ENCODE measurements around the gene SMIM5.

SMIM5 gene

DNA sequence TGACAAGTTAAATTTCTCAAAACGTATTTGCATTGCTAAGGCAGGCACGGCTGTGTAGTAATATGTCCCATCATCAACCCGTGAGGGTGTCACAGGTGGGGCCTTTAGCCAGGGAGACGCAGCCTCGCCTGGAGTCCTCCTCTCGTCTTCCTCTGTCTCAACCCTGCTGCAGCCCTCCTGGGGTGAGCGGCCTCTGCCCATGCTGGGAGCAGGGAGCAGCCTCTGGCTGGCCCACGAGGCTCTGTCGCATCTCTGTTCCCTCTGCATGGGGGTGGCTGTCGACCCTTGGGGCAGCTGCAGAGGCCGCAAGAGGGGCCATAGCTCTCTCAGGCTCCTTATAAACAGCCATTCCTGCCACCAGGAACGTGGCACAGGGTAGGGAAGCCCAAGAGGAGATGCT lies 806 bp upstream of the SMIM5 start:
- no peak overlapping the region for H3K27ac ChIP-seq (ENCODE audit: poor library complexity, severe bottlenecking)
- H3K27me3 ChIP-seq (ENCODE audit: insufficient read depth, poor library complexity, severe bottlenecking) = no peaks in the 10 kb centered on the region
- no peaks in the 10 kb centered on the region for H3K9me3 ChIP-seq (ENCODE audit: severe bottlenecking)
- peaks cover 13% of the 10 kb centered on the region; the same call in 1 of the 2 replicates for H3K36me3 ChIP-seq (ENCODE audit: low read depth)
- no peak overlapping the region for H3K4me3 ChIP-seq (ENCODE audit: severe bottlenecking)
- H3K4me1 ChIP-seq (ENCODE audit: insufficient read depth, poor library complexity, severe bottlenecking) = peaks cover 3% of the 10 kb centered on the region
- TF ChIP-seq, protein P1, sequence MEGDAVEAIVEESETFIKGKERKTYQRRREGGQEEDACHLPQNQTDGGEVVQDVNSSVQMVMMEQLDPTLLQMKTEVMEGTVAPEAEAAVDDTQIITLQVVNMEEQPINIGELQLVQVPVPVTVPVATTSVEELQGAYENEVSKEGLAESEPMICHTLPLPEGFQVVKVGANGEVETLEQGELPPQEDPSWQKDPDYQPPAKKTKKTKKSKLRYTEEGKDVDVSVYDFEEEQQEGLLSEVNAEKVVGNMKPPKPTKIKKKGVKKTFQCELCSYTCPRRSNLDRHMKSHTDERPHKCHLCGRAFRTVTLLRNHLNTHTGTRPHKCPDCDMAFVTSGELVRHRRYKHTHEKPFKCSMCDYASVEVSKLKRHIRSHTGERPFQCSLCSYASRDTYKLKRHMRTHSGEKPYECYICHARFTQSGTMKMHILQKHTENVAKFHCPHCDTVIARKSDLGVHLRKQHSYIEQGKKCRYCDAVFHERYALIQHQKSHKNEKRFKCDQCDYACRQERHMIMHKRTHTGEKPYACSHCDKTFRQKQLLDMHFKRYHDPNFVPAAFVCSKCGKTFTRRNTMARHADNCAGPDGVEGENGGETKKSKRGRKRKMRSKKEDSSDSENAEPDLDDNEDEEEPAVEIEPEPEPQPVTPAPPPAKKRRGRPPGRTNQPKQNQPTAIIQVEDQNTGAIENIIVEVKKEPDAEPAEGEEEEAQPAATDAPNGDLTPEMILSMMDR (IDR thresholded peaks at IDR 0.05; ENCODE audit: poor library complexity, severe bottlenecking) = no peak
- ATAC-seq (ENCODE audit: low read depth) (no peak), DNase-seq (ENCODE audit: low spot score) (no peak)

DNA sequence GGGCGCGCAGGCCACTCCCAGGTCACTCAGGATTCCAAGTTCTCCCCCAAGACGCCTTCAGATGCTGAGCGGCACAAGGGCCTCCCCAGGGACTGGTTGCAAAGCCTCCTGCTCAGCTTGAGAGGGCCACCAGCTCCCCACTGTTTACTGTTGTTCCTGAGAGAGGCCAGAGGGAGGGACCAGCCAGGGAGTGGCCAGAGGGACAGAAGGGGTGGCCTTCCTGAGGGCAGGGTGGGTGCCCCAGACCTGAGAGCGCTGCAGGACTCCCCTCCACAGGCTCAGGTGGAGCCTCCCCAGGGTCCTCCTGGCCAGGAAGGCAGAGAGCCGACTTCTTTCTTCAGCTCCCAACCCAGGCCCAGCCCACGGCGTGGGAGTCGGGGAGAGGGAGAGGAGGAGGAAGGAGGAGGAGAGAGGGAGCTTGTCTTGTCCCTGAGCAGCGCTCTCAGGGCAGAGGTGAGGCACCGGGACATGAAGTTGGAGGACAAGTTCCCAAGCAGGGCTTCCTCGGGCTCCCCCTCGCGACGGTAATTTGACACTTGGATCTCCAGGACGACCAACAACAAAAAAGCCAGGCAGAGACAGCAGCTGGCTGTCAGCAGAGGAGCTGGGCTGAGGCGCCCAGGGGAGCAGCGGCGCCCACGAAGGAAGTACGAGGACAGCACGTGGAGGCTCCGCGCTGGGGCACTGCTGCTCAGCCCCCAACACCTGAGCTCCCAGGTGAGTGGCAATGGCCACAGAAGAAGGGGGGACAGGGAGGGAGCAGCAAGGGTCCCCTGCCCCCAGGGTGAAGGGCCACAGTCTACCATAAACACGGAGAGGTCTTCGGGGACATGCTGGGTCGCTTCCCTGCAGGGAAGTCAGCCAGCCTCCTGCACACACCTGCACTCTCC lies 497 bp downstream of the SMIM5 start:
- DNase-seq (ENCODE audit: low spot score) = no peak
- no peaks in the 10 kb centered on the region for H3K27me3 ChIP-seq (ENCODE audit: insufficient read depth, poor library complexity, severe bottlenecking)
- TF ChIP-seq, protein P1 (IDR thresholded peaks at IDR 0.05; ENCODE audit: poor library complexity, severe bottlenecking) = peak; percentile 59
- H3K27ac ChIP-seq (ENCODE audit: poor library complexity, severe bottlenecking) = peak overlapping the region; percentile 34
- no peak overlapping the region for H3K4me3 ChIP-seq (ENCODE audit: severe bottlenecking)
- peaks cover 21% of the 10 kb centered on the region; the same call in 1 of the 2 replicates for H3K36me3 ChIP-seq (ENCODE audit: low read depth)
- peak; percentile 83 for ATAC-seq (ENCODE audit: low read depth)
- peaks cover 3% of the 10 kb centered on the region for H3K4me1 ChIP-seq (ENCODE audit: insufficient read depth, poor library complexity, severe bottlenecking)
- no peaks in the 10 kb centered on the region for H3K9me3 ChIP-seq (ENCODE audit: severe bottlenecking)

DNA sequence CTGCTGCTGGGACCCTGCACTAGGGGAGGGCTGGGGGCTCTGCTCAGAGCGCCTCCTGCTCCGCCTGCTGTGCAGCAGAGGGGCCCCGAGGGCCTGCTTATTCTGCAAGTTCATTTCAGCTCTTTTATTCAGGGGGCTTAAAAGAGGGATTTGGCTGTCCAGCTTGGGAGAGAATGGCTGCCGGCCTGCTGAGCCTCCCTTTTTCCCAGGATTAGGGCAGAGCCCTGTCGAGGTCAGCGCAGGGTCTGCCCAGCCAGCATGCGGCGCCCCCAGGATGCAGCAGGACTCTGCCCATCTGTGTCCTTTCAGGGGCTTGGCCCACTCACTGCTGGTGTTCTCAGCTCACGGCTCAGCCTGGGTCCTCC lies 1.1 kb downstream of the SMIM5 start:
- DNase-seq (ENCODE audit: low spot score) = no peak
- Histone ChIP-seq H3K27me3 (ENCODE audit: insufficient read depth, poor library complexity, severe bottlenecking) (no peaks in the 10 kb centered on the region), H3K36me3 (ENCODE audit: low read depth) (peaks cover 24% of the 10 kb centered on the region; the same call in 1 of the 2 replicates), H3K4me1 (ENCODE audit: insufficient read depth, poor library complexity, severe bottlenecking) (peaks cover 3% of the 10 kb centered on the region), H3K9me3 (ENCODE audit: severe bottlenecking) (no peaks in the 10 kb centered on the region), H3K27ac (ENCODE audit: poor library complexity, severe bottlenecking) (no peak overlapping the region), H3K4me3 (ENCODE audit: severe bottlenecking) (no peak overlapping the region)
- TF ChIP-seq, protein P1 (IDR thresholded peaks at IDR 0.05; ENCODE audit: poor library complexity, severe bottlenecking) = no peak
- no peak for ATAC-seq (ENCODE audit: low read depth)

DNA sequence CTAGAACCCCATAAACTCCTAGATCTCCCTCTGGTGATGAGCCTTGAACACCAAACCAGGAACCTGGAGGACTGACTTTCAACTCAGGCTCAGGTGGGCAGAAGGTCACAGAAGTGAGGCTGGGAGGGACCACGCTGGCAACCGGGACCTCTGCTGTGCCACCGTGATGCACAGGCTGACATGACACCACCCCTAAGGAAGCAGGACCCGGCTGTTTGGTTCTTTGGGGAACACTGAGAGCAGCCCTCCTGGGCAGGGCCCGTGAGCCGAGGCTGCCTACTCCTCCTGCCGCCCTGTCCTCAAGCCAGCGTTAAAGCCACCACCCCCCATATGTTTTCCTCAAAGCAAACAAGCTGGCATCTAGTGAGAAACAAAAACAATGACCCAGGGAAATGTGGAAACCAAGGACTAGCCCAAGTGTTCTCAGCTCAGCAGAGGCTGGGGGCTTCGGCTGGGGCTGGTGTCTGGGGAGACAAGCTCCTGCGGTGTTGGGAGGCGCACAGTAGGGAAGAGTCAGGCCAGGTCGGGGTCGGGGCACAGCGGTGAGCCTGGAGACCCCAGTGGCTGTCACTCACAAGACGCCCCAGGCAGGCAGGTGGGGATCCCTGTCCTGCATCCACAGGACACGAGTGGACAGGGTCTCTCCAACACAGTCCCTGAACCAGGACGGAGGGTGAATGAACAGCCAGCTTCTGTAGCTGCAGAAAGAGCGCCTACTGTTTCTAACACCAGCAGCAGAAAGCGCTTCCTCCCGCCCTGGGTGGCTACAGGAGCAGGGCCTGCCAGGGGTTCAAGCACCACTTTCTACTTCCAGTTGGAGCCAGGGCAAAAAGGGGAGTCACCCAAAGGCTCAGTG lies 1.7 kb downstream of the SMIM5 start:
- H3K4me1 ChIP-seq (ENCODE audit: insufficient read depth, poor library complexity, severe bottlenecking) = peaks cover 3% of the 10 kb centered on the region
- no peak for ATAC-seq (ENCODE audit: low read depth)

More for the DNA sequence above, 1.7 kb downstream of the SMIM5 start:
- Histone ChIP-seq H3K4me3 (ENCODE audit: severe bottlenecking) (no peak overlapping the region), H3K9me3 (ENCODE audit: severe bottlenecking) (no peaks in the 10 kb centered on the region), H3K27me3 (ENCODE audit: insufficient read depth, poor library complexity, severe bottlenecking) (no peaks in the 10 kb centered on the region), H3K36me3 (ENCODE audit: low read depth) (peaks cover 24% of the 10 kb centered on the region; the same call in 1 of the 2 replicates), H3K27ac (ENCODE audit: poor library complexity, severe bottlenecking) (no peak overlapping the region)
- no peak for DNase-seq (ENCODE audit: low spot score)
- TF ChIP-seq, protein P1 (IDR thresholded peaks at IDR 0.05; ENCODE audit: poor library complexity, severe bottlenecking) = no peak
